M059J (cell line): ENCODE data around the gene FMOD. TPM values are rescaled to one million over a fixed set of nuclear protein-coding genes. Genes with fewer than 3 reads are reported as not detected.
A peak's percentile ranks its signal among the peaks of the same experiment; 100 is the strongest.
"Not testable (repeated sequence)": the region's sequence is repeated elsewhere in the genome, so short reads cannot be mapped to it uniquely, and the experiment has no call there.

Source experiments
- DNase-seq: peaks from one replicate; pipeline ENCODE4 v3.0.0-alpha.2; 2012; ENCODE audit warnings: low read depth
- total RNA-seq: library from RNA; depleted of rRNA; stranded (reverse); fragments of >200 nt; shearing (Covaris generic); gene quantifications from 2 replicates; pipeline ENCODE4 v1.2.3, GENCODE V29; 2014

FMOD gene
- total RNA-seq, 1 experiment from 2014 or later, result not detected

GRCh38 chr1:203326830-203327683 is 23.9 kb downstream of the FMOD start:
- peak; percentile 84 for DNase-seq

DNA sequence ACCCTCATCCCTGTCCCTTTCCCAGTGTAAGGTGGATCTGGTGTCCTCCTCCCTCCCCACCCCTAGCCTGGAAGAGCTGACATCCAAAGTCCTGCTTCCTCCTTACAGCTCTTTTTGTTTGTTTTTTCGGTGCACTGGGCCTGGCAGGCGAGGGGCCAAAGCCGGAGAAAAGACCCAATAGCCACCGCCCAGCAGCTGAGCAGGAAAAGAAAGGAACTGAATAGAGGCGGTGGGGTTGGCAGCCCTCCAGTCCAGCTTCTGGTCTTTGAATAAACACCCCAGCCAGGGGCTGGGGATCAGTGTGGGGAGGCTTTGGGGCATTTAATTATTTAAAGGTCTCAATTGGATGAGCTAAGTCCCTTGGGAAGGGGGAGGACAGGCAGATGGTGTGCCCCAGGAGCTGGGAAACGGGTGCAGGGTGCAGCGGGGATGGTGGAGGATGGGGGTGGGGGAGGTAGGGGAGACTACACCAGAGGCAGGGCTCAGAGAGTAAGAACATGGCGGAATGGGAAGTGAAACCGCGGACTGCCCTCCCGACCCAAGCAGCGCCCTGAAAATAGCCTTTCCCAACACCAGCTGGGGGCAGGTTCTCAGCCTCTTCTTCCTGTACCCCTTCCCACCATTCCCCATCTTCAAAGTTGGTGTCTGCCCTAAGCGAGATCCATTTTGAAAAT is 25.4 kb downstream of the FMOD start:
- DNase-seq, result no peak

DNA sequence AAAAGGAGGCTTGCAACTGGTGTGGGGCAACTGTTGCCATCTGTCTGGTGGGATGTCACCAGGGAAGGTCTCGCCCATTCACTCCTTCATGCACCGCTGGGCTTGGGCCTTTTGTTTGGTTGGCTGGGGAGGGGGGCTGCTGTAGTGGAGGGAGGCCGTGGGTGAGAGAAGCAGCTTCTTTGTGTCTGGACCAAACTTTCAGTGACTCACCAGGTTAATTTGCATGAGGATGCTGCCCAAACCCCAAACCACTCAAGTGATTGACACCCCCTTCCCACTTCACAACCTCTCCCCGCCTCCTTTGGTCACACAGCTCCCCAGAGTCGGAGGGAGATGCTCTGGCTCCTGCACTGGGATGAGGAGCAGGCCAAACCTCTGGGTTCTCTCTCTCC is 25.9 kb downstream of the FMOD start:
- DNase-seq, result peak; percentile 32

GRCh38 chr1:203324105-203325025 is 26.6 kb downstream of the FMOD start:
- DNase-seq, result no peak

GRCh38 chr1:203323587-203323986 is 27.3 kb downstream of the FMOD start:
- DNase-seq, result no peak

DNA sequence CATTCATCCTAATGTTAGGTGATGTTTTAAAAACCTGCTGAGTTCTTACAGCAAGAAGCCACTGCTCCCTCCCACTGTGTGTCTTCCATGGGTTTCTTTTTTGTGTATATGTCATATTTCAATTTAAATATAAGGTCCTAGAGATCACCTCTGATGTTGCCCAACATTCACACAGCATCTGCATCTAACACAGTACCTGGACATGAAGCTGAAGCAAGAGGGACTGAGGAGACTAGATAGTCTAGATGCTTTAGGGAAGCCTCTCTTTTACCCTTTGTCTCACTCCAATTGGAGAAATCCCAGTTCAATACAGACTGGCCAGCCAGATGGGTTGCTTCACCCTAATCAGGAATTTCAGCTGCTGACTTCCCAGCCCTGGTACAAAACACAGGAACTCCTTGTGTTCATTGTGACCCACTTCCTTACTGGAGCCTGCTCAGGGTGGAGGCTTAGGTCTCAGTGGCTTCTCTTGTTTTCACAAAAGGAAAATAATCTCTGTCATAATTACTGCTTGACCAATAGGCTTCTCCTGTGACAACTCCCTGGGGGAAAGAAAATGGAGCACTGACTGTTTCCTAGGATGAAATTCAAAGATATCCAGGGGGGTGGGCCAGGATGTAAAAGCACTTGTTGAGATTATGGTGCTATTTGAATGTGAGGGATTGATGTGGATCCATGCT is 28.3 kb downstream of the FMOD start:
- DNase-seq, result no peak

- no peak for DNase-seq
Measured at GRCh38 chr1:203321273-203322052, 29.5 kb downstream of the FMOD start.

DNA sequence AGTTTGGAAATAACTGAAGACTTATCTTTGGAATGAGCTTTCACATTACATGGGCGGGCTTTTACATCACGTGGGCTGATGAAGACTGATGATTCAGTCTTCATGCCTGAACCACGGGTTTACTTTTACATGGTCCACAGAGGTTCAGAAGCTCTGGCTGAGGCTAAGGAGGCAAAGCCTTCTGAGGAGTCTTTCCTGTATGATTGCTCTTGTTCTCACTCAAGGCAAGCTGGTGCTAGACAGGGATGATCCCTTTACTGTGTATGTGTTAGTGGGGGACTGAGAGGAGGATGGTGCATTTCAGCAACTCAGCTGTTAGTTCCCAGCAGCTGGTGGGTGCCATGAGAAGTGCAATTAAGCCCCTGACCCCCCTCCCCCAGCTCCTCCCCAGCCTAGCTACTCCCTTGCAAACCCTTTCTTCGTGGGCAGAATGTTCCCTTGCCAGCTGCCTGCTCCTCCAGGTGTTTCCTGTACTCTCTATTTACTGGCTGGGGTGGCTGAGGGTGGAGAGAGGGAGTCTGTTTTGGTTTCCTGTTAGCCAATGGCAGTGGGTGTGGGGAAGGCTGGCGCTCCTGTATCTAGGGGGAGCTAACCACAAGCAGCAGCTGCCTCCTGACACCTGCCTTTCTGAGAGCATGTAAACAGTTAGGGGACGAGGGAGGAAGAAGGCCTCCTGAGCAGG is 30.2 kb downstream of the FMOD start:
- peak; percentile 11 for DNase-seq

DNA sequence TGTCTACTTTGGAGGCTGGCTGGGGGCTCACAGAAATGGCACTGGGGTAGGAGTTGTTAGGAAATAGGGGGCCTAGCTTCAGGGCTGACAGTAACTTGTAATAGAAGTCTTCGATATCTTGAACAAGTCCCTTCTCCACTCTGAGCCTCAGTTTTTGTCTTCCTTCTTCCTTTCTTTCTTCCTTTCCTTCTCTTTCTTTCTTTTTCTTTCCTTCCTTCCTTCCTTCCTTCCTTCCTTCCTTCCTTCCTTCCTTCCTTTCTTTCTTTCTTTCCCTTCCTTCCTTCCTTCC is 32.7 kb downstream of the FMOD start:
- no peak for DNase-seq

DNA sequence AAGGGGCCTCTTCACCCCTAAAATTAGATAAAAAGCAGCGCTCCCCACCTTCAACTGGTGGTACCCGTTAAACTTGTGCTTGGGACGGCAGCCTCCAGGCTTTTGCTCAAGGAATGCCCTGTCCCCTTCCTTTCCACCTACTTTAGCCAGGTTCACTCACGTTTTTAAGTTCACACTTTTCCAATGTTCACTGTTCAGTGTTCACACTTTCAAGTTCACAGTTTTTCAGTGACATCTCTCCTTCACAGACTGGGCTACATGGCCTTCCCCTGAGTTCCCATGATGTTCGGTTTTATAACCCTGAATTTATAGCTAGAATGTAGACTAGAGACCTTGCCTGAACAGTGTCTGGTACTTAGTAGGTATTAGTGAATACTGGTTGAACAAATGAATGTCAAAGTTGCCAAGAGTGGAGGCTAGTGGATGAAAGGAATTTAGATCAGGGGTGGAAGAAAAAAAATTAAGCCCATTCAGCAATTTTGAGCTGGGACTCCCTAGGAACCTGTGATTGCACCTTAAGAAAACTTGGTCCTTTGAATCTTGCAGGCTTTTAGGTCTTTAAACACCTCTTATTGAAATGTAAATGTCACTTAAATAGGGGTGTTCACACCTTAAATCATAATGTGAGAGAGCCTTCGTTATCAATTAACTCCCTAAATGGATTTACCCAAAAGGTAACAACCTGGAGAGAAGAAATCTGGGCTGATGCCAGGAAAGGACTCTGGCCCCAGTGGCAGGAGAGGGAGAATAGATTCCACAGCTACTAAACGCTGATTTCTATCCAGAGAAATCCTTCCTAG is 33.3 kb downstream of the FMOD start:
- no peak for DNase-seq

DNA sequence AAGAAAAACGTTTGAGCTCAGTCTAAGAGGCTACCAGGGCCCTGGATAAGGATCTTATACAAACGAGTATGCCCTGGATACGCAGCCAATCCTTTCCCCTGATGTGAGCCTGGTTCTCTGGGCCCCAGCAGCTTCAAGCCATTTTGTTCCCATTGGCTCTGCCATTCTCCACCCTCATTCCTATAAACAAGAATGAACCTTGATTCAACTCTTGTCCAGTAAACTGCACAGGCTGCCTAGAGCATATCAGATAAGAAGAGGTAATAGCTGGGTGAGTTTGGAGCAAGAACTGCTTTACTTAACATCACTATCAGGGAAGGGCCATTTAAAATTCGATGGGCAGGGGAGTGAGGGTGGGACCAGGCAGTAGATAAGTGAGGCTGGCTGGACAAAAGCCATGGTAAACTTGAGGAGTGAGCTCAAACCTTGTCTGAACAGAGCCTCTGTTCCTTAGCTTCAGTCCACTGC is 34.3 kb downstream of the FMOD start:
- peak; percentile 29 for DNase-seq

DNA sequence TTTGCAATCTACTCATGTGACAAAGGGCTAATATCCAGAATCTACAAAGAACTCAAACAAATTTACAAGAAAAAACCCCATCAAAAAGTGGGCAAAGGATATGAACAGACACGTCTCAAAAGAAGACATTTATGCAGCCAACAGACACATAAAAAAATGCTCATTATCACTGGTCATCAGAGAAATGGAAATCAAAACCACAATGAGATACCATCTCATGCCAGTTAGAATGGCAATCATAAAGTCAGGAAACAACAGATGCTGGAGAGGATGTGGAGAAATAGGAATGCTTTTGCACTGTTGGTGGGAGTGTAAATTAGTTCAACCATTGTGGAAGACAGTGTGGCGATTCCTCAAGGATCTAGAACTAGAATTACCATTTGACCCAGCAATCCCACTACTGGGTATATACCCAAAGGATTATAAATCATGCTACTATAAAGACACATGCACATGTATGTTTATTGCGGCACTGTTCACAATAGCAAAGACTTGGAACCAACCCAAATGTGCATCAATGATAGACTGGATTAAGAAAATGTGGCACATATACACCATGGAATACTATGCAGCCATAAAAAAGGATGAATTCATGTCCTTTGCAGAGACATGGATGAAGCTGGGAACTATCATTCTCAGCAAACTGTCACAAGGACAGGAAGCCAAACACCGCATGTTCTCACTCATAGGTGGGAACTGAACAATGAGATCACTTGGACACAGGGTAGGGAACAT is 36.7 kb downstream of the FMOD start:
- DNase-seq, result not testable (repeated sequence)

- no peak for DNase-seq
Measured at GRCh38 chr1:203311368-203312301, 39.3 kb downstream of the FMOD start.

DNA sequence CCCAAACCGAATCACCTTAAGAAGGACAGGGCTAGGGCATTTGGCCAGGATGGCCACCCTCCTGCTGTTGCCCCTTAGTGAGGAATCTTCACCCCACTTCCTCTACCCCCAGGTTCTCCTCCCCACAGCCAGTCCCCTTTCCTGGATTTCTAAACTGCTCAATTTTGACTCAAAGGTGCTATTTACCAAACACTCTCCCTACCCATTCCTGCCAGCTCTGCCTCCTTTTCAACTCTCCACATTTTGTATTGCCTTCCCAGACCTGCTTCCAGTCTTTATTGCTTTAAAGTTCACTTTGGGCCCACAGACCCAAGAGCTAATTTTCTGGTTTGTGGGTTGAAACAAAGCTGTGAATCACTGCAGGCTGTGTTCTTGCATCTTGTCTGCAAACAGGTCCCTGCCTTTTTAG is 42.0 kb downstream of the FMOD start:
- no peak for DNase-seq

- DNase-seq, result no peak
Measured at GRCh38 chr1:203308328-203308922, 42.5 kb downstream of the FMOD start.

DNA sequence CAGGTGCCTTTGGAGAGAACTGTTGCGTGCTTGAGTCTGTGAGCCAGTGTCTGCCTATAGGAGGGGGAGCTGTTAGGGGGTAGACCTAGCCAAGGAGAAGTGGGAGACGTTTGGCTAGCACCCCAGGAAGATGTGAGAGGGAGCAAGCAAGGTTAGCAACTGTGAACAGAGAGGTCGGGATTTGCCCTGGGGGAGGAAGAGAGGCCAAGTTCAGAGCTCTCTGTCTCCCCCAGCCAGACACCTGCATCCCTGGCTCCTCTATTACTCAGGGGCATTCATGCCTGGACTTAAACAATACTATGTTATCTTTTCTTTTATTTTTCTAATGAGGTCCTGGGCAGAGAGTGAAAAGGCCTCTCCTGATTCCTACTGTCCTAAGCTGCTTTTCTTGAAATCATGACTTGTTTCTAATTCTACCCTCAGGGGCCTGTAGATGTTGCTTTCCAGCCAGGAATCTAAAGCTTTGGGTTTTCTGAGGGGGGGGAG is 43.2 kb downstream of the FMOD start:
- DNase-seq, result no peak

GRCh38 chr1:203306965-203307541 is 43.9 kb downstream of the FMOD start:
- no peak for DNase-seq
